HK-2 (cell line): ENCODE results near the gene C12orf43.

ENCODE experiments used
- DNase-seq: peaks from one replicate; pipeline ENCODE4 v3.0.0-alpha.2; 2018; ENCODE audit not compliant: unreplicated experiment

Gene C12orf43

GRCh38 chr12:120999191-121000120 lies 16.8 kb downstream of the C12orf43 start:
- no peak for DNase-seq

DNA sequence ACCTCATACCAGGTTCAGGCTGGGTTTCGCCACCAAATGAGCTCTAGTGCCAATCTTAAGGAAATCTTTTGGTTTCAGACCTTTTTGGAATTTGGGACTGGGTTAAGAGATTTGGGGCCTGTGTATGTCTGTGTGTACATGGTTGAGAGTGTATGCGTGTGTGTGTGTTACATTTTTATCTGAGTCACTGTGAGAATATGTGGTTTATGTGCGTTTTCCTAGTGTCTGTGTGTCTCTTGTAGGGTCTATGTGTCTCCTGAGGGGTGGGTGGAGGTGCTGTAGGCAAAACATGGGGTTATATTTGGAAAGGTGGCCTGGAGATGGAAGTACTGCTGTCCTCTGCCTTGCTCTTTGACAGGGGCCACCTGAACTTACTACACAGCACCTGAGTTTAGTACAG lies 17.9 kb downstream of the C12orf43 start:
- no peak for DNase-seq

- no peak for DNase-seq
These were observed 18.8 kb downstream of the C12orf43 start for GRCh38 chr12:120997448-120997847.

GRCh38 chr12:120996133-120996746 lies 20.0 kb downstream of the C12orf43 start:
- DNase-seq, result no peak

- DNase-seq, result no peak
These were observed 21.5 kb downstream of the C12orf43 start for GRCh38 chr12:120994589-120995337.

DNA sequence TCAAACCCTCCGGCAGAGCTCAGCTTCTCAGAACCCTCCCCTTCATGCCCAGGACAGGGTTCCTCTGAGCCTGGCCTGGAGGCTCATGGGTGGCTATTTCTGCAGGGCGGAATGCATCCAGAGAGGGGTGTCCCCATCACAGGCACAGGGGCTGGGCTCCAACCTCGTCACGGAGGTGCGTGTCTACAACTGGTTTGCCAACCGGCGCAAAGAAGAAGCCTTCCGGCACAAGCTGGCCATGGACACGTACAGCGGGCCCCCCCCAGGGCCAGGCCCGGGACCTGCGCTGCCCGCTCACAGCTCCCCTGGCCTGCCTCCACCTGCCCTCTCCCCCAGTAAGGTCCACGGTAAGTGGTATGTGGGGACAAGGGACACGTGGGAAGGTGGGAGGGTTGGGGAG lies 22.2 kb downstream of the C12orf43 start:
- no peak for DNase-seq

GRCh38 chr12:120993496-120993895 lies 22.8 kb downstream of the C12orf43 start:
- DNase-seq, result no peak

DNA sequence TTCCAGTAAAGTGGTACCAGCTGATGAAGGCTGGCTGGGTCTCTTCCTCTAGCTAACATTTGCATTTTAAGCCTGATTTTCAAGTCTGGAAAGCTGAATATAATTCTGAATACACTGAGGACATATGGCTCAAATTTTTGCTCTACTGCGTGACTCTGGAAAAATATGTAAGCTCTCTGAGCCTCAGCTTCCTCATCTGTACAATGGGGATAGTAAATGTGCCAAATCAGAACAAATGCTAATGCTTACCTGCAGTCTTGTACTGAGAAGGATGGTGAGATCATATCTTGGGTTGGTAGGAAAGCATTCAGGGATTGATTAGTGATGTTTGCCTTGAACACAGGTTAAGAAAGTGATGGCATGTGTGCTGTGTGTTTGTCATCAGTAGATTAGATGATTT lies 23.3 kb downstream of the C12orf43 start:
- no peak for DNase-seq

DNA sequence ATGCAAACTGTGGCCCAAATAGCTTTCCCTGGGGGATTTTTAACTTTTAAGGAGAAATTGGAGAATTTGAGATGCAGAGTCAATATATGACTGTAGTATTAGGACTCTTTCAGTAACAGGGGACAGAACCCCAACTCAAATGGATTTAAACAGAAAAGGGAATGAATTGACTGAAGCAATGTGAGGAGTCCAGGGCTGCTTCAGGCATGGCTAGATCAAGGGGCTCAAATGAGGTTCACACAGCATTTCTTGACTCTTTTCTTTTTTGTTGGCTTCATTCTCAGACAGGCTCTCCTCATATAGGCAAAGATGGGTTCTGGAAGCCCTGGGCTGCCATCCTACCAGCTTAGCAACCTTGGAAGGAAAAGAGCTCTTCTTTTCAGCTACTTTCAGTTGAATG lies 24.3 kb downstream of the C12orf43 start:
- no peak for DNase-seq

- no peak for DNase-seq
These were observed 25.7 kb downstream of the C12orf43 start for GRCh38 chr12:120990487-120991055.

GRCh38 chr12:120989687-120990086 lies 26.6 kb downstream of the C12orf43 start:
- no peak for DNase-seq

- DNase-seq, result no peak
These were observed 27.6 kb downstream of the C12orf43 start for GRCh38 chr12:120988658-120989057.

GRCh38 chr12:120988234-120988633 lies 28.1 kb downstream of the C12orf43 start:
- no peak for DNase-seq

DNA sequence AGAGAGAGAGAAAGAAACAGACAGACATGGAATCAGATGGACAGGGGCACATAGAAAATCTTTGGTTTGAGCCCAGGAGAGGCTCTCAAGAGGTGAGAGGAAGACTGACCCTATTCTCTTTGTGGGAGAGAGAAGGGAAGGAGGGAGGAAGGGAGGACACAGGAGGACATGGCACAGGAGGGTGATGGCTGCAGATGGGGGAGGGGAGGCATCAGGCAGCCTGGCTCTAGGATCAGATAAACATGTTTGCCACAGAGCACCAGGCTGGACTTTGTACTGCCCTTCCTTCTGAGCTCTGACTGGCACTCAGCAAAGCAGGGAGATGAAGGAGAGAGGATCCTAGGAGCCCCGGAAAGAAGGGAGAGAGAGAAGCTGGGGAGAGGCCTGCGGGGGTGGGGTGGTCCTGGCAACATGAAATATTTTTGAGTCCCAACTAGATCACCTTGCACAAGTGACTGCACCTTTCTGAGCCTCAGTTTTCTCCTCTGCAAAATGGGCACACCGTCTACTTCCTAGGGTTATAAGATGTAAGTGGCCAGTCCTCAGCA lies 31.9 kb downstream of the C12orf43 start:
- no peak for DNase-seq

DNA sequence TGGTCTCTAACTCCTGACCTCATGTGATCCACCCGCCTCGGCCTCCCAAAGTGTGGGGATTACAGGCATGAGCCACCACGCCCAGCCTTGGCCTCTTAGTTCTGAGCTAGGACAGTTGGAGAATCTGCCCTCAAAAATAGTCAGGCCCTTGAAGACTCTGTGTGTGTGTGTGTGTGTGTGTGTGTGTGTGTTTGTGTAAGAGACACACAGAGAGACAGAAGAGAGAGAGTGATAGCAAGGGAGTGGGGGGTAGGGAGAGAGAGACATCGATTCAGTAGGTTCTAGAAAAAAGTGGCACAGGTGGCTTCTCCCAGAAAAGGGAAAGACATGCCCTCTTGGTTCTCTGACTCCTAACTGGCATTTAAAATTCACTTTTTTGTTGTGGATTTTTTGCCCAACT lies 32.5 kb downstream of the C12orf43 start:
- no peak for DNase-seq

- DNase-seq, result no peak
These were observed 33.6 kb downstream of the C12orf43 start for GRCh38 chr12:120982659-120983058.

- DNase-seq, result no peak
These were observed 34.8 kb downstream of the C12orf43 start for GRCh38 chr12:120981407-120981941.

DNA sequence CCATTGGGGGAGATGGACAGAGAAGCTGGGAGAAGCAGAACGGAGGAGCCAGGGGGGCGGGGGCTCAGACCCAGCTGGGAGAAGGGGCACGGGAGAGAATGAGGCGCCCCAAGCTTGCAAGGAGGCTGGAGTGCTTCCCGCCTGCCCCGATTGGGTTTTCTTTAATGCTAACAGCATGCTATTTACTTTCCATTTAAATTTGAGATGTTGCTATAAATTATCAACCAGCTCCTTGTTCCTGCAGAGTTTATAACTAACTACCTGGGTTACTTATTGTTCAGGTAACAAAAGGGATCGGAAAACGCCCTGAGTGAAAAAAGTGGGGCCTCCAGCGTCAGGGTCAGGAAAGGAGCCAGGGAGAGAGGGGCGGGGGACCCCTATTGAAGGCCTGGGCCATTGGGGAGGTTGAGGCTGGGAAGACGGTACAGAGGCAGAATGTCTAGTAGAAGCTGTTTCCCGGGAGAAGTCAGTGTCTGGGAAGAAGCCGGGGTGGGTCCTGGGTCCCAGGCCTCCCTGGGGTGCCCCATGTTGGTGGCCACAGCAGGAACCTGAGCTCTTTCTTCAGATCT lies 35.4 kb downstream of the C12orf43 start:
- peak; percentile 22 for DNase-seq

GRCh38 chr12:120979862-120980696 lies 36.2 kb downstream of the C12orf43 start:
- peak; percentile 35 for DNase-seq

DNA sequence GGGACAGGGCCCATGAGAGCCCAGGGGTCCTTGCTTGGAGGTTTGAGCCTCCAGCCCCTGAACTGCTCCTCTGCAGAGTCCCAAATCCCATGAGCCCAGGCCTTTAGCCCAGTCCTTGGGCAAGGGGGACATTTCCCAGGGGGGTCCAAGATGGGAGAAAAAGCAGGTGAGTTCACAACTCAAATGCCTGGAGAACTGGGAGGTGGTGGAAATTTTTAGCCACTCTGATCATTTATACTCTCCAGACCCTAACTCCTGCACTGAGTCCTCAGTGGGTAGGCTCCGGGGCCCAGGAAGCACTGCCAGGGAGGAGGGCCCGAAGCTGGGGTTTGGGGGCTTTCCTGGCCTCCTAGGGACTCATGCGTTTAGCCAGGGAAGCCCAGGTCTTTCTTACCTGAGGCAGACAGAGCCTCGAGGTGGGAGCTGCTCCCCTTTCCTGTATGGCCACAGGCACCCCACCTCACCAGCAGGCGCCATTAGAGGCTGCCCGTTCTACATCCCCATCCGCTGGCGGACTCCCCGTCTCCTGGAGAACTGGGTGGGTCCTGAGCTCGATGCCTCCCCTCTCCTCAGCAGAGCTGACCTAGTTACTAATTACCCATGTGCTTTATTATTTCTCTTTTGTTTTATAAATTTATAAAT lies 36.9 kb downstream of the C12orf43 start:
- DNase-seq, result no peak
